Midbrain (tissue), 1 donor: Measurements from ENCODE around the gene PHACTR1.
"Not testable (repeated sequence)": the region's sequence is repeated elsewhere in the genome, so short reads cannot be mapped to it uniquely, and the experiment has no call there.

Experiments used
- DNase-seq: peaks from one replicate; lab custom pipeline; 2025; lab: John Stamatoyannopoulos, UW

The PHACTR1 gene

DNA sequence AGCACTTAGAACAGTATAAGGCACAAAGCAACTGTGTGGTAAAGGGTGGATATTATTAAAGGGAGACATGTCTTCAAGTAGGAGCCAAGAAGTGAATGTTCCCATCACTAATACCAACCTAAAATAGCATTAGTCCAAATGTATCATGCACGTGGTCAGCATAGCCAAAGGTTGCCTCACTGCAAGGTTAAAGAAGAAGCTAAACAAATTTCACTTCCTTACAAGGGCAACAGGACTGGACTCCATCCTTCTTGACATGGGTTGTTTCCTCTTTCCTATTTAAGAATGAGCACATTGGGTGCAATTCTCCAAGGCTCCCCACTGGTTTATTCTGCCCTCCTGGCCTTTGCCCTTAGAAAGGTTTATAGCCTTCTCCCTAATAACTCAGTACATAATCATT, 186.7 kb downstream of the PHACTR1 start:
- peak; percentile 34 for DNase-seq

DNA sequence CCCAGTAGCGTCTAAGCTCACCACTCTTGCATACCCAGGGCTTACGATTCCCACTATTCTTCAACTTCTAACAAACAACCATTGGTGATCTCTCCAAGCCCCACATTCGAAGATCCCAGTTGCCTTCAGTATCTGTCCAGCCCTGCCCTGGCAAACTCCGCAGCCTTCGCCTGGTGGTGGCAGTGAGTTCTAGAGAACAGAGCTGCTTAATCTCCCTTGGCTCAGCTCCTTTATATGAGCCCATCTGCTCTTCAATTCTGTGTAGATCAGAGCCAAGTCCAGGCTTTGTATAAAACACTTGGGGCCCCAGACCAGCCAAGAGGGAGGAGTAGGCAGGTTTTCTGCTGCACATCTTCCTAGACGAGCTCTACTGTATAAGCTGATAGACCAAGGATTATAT, 193.3 kb downstream of the PHACTR1 start:
- DNase-seq: no peak

DNA sequence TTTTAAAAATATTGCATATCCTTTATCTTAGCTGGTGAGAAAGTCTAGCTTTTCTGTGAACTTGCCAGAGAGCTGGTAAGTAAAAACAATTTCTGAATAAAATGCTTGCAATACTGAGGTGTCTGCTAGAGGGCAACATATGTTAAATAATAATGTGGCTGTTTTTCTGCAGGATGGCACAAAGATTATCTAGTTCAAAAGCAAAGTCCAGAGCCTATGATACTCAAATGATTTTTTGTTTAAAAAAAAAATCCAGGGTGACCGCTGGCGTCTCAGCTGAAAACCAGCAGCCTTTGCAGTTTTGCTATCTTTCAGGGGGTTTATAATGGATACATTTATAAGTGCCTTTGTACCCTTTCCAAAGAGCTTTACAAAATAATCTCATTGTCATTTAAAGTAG, 194.9 kb downstream of the PHACTR1 start:
- peak; percentile 58 for DNase-seq

DNA sequence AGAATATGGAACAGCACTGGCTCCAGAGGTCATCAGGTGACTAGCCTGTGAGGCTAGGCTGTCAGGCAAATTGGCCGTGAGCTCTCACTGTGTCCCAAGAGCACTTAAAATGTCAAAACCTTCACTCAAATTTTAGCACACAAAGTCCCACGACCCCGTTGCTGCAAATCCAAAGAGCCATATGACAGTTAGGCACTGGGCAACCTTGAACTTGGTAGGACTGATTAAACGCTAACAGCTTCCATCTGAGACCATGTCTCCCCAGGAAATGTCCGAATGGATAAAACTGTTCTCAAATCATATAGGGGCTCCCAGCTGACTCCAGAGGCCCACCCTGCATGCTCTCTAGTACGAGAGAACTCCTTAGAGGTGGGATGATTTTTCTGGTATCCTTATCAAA, 196.6 kb downstream of the PHACTR1 start:
- no peak for DNase-seq

DNA sequence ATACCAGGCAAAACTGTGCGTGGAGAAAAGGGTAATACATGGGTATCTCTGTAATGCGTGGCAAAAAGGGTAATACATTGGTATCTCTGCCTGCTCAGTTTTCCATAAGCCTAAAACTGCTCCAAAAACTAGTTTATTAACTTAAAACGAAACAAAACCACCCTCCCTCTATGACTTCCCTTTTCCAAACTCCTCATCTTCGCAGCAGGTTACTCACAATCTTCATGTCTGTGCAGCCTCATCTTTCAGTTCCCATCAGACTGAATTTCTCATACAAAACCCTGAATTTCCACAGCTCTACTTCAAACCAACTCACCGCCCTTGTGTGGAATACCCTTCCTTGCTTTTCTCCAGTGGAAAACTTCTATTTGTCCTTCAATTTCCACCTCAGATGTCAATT, 199.4 kb downstream of the PHACTR1 start:
- peak; percentile 8 for DNase-seq

DNA sequence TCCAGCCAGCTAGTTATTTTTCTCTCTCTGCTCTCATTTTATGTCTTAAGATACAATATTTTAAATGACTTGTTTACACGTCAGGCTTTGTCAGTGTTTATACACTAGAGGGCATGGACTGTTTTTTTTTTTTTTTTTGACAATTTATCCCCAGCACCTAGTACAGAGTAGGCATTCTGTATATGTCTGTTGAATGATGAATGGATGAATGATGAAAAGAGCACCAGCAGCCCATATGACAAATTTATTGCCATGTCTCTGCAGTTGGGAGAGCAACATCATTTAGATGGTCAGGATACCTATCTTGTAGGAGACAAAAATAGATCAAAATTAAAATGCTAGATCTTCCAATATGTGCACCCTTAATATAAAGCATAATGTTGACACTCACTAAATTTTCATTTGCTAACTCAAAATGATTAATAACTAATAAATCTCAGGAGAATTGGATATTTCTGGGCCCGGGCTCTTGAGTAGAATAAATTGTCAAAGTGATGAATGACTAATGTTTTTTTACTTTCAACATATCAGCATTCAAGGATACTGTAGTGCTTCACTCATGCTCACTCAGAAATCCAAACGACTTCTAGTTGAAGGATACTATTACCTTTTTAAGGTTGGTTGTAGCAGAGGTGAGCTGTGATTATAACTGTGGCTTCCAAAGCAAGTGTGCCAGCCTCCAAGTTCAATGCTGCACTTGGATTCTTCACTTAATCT, 200.0 kb downstream of the PHACTR1 start:
- DNase-seq: no peak

DNA sequence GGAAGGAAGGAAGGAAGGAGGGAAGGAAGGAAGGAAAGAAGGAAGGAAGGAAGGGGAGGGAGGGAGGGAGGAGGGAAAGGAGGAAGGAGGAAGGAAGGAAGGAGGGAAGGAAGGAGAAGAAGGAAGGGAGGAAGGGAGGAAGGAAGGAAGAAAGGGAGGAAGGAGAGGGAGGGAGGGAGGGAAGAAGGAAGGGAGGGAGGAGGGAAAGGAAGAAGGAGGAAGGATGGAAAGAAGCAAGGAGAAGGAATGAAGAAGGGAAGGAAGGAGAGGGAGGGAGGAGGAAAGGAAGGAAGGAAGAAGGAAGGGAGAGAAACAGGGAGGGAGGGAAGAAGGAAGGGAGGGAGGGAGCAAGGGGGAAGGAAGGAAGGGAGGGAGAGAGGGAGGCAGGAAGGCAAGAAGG, 204.9 kb downstream of the PHACTR1 start:
- no peak for DNase-seq

DNA sequence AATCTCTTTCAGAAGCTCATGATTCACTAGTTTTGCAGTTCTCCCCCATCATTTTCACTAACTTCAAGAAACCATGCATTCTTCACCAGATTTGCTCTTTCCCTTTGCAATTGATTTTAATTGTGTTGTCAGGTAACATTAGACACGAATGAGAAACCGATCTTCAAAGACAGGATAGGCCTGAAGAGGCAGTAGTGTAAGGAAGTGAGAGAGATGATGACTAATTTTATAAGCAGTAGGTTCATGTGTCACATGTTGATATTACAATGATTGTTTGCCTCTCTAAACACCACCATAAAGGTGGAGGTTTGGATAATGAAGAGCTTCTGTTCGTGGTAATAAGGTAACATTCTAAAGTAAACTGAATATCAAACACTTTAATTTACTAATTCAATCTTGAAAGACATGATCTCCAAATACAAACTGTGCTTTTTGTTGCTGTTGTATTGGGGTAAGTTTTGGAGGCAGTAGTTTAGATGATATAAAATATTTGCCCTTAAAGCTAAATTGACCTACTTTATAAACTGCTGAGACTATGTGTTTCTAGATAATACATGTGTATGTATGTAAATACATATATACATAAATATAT, 207.2 kb downstream of the PHACTR1 start:
- no peak for DNase-seq

DNA sequence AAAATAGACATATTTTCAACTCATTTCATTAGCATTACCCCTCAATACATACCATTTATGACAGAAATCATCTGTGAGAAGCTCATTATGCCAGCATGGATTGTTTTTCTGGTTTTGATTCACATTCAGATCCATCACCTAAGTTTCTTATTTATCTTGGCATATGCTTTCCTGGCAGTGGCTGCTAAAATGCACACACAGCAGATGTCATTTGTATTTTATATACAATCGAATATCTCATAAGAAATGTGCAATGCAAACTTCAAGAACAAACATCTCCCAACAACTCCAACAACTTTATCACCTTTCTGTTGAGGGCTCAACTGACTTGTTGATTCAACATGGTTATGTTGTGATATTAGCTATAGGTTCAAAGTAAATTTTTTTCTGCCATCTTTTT, 208.3 kb downstream of the PHACTR1 start:
- no peak for DNase-seq

DNA sequence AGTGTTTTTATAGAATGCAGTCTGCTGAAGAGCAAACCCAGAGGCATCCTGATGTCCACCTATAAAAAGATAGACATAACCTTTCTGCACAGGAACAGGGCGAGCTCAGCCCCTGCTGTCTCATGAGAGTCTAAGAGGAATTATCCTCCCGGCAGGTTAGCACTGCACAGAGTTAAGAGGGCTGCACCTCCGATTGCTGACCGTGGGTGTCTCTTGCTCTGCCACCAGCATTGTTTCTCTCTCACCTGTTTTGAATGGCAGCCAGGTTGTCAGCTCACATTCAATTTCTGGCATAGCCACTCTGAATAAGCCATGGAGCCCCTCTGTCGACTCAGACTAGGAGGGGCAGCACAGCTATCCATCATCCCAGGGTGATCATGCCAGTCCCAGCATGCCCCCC, 211.2 kb downstream of the PHACTR1 start:
- DNase-seq: no peak

DNA sequence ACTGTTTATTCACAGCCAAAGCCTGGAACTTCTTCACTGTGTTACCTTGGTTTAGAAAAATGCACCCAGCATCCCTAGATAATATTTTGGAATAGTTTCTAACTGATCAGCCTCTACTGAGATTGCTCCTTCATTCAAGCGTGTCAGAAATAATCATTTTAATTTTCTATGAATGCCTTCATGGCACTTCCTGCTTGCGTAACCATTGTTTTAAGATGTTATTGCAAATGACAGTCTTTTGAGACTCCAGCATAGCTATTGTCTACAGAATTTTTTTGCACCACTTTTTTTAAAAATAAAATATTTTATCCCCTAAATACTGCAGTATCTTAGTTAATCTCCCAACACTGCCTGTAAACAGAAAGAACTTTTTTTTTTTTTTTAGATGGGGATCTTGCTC, 213.1 kb downstream of the PHACTR1 start:
- no peak for DNase-seq

DNA sequence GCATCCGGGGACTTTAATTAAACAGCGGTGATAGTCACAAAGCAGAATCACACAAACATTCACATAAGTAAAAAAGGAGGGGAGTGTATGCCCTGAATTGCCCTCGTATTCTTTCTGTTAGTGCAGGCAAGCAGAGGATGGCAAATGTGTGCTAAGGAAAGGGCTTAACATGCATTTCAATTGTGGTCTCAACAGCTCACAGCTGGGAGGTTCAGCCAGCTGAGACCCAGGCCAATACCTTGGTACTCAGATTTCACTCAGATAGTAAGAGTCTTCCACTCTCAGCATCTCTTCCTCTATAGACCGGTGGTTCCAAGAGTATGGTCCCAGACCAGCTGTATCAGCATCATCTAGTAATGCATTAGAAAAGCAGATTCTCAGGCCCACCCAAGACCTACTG, 215.1 kb downstream of the PHACTR1 start:
- no peak for DNase-seq

DNA sequence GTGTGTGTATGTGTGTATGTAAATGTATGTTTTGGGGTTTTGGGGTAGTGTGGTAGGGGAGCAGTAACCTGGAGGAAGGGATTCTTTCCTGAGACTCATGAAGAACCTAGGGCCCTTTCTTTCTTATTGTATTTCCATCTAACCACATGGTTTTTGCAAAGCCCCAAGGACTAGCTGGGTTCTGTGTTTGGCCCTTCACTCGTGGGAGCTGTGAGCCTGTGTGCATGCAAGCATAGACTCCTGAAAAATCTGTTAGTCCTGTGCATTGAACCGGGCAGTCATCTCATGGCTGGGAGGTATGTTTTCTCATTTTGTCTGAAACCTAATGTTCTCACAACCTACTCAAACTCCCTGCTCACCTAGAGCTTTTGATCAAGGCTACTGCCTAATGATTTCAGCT, 219.1 kb downstream of the PHACTR1 start:
- no peak for DNase-seq

DNA sequence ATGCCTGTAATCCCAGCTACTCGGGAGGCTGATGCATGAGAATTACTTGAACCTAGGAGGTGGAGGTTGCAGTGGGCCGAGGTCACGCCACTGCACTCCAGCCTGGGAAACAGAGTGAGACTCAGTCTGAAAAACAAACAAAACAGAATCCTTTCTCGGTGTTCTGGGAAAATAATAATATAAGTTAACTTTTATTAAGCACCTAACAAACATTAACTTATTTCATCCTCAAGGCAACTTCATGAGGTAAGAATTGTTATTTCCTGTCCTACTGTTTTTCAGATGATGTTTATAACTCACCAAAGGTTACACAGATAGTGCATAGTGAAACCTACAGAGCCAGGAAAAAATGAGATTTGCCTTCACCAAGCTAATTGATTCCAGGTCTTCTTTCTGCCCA, 221.4 kb downstream of the PHACTR1 start:
- no peak for DNase-seq

DNA sequence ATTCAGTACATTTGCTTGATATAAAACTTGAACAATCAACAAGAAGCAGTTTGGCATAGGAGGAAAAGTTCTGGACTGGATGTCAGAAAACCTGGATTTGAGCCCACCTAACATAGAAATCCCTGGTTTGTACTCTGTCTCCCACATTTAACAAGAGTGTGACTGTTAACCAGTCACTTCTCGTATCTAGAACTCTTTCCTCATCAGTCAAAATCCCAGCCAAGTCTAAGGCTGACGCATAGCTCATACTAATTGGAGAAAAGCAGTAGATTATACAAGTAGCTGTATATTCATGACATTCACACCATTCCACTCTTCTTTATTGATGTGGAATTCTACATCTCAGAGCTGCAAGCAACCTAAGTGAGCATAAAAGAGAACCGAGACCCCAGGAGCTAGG, 222.7 kb downstream of the PHACTR1 start:
- no peak for DNase-seq

DNA sequence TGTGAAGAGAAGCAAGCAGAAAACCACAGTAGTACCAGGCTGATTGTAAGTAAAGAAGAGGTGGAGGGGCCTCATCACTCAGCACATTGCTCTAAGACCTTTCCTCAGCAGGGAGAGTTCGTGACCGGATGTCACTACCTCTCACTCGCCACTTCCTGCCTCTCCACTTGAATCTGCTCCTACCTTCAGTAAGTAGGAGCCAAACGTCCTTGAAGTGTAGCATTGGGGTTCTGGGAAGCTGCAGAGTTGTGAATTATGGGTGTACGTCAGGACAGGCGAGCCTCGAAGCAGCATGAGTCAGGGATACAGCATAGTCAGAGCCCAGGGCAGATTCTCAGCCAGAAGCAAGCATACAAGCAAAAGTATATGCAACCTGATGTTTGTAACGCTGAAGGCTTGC, 224.9 kb downstream of the PHACTR1 start:
- no peak for DNase-seq

DNA sequence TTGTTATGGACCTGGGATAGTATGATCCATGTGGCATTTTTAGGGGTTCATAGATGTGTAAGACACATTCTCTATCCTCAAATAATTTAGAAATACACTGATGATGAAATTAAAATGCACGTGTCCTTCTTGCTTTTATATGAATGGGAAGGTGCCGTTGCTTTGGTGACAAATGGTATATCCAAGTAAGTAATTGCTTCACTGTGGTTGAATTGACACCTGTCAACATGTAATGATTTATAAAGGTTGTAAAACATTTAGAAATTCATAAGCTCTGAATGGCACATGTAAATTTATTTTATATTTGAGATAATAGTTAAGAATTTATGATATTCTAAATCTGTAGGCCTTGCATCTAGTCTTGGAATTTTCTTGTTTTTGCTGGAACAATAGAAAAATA, 227.0 kb downstream of the PHACTR1 start:
- no peak for DNase-seq

DNA sequence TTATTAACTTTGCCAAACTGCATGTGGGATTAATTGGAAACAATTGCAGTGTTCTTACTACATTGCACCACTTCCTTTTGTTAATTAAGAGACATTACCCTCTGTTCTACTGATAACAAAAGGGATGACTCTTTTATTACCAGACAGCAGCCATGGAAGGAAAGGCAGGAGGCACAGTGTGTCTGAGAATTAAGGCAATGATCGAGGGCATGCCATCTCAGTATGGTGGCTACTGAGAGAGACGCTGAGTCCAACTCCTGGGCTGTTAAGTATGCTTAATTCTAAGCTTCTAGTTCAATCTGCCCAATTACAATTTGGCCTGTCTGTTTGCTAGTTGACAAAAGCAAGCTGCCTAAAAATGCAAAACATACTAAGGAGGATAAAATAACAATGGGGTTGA, 227.4 kb downstream of the PHACTR1 start:
- DNase-seq: no peak

DNA sequence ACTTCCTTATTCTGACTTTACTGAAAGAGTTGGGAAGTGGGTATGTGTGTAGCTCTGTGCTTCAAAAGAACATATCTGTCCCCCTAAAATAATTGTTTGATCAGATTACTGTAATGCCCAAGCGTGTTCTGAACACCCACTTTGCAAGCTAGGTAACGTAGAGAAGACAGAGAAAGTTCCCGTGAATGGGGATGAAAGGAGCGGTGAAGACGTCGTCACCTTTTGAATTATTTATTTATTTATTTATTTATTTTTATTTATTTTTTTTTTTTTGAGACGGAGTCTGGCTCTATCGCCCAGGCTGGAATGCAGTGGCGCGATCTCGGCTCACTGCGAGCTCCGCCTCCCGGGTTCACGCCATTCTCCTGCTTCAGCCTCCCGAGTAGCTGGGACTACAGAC, 228.0 kb downstream of the PHACTR1 start:
- not testable (repeated sequence) for DNase-seq

DNA sequence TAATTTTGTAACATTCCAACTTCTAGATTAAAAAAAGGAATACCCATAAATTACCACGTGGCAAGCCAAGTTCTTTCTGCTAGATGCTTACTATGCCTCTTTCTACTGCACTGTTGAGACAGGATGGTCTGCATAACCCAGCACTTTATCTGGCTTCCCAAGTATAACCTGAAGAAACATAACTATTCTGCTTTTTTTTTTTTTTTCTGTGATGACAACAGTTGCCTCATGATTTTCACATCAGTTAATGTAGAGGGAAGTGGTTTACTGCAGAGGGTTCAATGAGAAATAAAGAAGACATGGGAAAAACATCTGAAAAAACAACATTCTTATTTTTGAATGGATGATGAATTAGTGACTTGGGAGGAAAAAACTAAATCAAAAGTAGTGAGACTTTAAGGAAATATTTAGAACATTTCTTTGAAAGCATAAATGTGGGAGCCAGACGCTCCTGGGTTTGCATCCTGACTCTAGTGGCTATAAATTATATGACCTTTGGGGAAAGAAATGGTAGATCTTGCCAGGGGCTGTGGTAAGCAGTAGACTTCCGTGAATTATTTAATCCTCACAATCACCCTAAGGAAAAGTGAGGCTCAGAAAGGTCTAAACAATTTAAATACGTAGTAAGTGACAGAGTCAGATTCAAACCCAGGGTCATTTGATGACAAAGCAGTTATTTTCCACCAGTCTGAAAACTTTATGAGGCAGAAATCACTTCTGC, 230.7 kb downstream of the PHACTR1 start:
- no peak for DNase-seq

DNA sequence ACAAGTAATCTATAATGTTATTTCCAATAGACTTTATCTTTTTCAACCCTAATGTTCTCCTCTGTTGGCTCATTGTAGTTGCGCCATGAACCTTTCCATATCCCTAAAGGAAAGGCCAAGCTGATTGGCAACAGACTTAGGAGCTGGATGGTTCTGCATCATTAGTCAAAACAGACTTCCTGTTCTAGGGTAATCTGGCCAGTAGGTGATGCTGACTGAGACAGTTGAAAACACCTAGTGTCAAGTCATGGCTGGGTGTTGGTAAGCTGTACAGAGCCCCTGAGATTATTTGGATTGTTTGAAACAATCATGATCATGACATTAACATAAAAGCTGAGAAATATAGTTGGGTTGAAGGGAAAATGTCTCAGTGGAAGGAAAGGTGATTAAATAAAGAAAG, 231.4 kb downstream of the PHACTR1 start:
- no peak for DNase-seq

DNA sequence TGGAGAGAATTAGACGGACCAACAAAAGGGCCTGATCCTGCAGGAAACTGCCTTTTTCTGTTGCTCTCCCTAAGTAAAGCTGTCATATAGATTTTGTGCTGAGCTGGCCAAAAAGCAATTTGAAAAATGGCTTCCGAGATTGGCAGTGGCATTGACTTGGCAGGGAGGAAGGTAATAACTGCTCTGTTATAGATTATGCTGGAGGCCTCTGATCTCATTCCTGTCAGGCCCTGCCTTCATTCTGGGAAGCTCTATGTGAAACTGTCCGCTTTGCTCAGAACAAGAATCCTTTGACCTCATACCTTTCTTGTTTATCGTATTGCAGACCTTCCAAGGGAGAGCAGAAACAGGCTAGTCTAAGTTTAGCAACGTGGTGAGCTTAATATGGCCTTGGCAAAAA, 234.4 kb downstream of the PHACTR1 start:
- DNase-seq: no peak

DNA sequence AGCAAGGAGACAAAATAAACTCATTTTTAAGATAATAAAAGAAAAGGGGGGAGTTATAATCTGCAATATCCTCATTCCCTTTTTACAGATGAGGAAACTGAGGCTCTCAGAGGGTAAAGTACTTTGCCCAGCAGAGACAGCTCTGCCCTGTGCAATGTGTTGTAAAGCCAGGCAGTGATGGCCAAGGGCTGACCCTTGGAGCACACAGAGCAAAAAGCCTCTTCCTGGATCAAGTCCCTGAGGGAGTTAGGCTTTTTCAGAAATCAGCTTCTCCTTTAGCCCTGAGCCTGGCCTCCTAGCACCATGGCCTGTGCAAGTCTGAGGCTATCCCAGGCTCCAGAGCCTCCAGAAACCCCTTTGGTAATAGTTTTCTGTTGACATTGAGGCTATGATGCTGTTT, 234.8 kb downstream of the PHACTR1 start:
- DNase-seq: no peak

DNA sequence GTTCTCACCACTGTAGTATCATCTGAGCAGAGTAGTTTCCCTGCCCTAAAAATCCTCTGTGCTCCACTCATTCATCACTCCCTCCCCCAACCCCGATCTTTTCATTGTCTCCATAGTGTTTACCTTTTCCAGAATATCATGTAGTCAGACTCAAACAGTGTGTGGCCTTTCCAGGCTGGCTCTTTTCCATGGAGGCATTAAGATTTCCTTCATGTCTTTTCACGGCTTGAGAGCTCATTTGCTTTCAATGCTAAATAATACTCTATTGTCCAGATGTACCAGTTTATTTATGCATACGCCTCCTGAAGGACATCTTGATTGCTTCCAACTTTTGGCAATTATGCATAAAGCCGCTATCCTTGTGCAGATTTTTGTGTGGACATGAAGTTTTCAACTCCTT, 235.8 kb downstream of the PHACTR1 start:
- no peak for DNase-seq
